ENCODE results near the gene GNPTG.

DNA sequence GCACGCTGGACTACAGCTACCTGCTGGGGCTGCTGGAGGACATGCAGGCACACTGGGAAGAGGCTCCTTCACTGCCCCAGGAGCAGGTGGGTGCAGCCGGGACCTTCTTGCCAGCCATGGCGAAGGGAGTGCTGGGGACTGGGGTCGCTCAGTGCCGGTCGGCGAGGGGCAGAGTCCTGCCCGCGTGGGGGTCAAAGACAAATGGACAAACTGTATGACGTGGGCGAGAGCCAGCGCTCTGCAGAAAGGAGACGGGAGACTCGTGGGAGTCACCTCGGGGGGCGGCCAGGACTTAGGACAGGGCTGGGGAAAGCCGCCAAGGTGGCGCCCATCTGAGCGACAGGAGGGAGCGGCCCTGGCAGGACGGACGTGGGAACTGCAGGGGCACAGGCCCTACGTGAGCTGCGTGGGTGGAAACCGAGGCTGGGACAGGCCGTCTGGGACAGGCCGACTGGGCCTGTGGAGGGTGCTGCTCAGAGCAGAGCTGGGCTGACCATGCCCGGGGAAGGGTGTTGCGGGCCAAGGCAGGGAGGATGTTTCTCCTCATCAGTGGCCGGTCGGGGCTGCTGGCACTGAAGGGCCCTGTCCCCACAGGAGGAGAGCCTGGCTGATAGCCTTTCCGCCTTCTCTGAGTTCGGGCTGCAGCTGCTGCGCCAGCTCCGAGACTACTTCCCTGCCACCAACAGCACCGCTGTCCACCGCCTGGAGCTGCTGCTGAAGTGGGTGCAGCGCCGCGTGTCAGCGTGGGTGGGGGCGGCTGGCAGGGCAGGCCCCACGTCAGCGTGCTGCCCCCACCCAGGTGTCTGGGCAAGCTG, 8.1 kb upstream of the GNPTG start:
- TF ChIP-seq, protein P1, sequence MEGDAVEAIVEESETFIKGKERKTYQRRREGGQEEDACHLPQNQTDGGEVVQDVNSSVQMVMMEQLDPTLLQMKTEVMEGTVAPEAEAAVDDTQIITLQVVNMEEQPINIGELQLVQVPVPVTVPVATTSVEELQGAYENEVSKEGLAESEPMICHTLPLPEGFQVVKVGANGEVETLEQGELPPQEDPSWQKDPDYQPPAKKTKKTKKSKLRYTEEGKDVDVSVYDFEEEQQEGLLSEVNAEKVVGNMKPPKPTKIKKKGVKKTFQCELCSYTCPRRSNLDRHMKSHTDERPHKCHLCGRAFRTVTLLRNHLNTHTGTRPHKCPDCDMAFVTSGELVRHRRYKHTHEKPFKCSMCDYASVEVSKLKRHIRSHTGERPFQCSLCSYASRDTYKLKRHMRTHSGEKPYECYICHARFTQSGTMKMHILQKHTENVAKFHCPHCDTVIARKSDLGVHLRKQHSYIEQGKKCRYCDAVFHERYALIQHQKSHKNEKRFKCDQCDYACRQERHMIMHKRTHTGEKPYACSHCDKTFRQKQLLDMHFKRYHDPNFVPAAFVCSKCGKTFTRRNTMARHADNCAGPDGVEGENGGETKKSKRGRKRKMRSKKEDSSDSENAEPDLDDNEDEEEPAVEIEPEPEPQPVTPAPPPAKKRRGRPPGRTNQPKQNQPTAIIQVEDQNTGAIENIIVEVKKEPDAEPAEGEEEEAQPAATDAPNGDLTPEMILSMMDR (IDR thresholded peaks at IDR 0.05): no peak
- TF ChIP-seq POLR2A (IDR thresholded peaks at IDR 0.05): no peak
